Measurements from ENCODE around the gene DYNC1I1. TPM values are rescaled to one million over a fixed set of nuclear protein-coding genes. Genes with fewer than 3 reads are reported as not detected.
A peak's percentile ranks its signal among the peaks of the same experiment; 100 is the strongest.

Gene DYNC1I1
- total RNA-seq, 4 donors from 2014 or later, result 1.4 to 10.7 (median 3.4) TPM

GRCh38 chr7:95793658-95794057 lies 21.3 kb downstream of the DYNC1I1 start:
- Histone ChIP-seq H3K4me3 (no peak overlapping the region), H3K9me3 (no peaks in the 10 kb centered on the region), H3K27ac (no peak overlapping the region), H3K27me3 (no peaks in the 10 kb centered on the region), H3K4me1 (no peaks in the 10 kb centered on the region), H3K36me3 (no peaks in the 10 kb centered on the region)
- TF ChIP-seq POLR2A (IDR thresholded peaks at IDR 0.05) (no peak), CTCF (IDR thresholded peaks at IDR 0.05) (no peak)
- DNase-seq, result no peak

GRCh38 chr7:95794917-95795515 lies 22.7 kb downstream of the DYNC1I1 start:
- Histone ChIP-seq H3K4me3 (no peak overlapping the region), H3K27me3 (no peaks in the 10 kb centered on the region), H3K36me3 (no peaks in the 10 kb centered on the region), H3K4me1 (no peaks in the 10 kb centered on the region), H3K27ac (no peak overlapping the region), H3K9me3 (no peaks in the 10 kb centered on the region)
- TF ChIP-seq CTCF (IDR thresholded peaks at IDR 0.05), result peak in 4 of 6 experiments; percentile 20 to 45 (median 39)
- TF ChIP-seq POLR2A (IDR thresholded peaks at IDR 0.05), result no peak
- no peak for DNase-seq

GRCh38 chr7:95796617-95797016 lies 24.3 kb downstream of the DYNC1I1 start:
- TF ChIP-seq POLR2A (IDR thresholded peaks at IDR 0.05) (no peak), CTCF (IDR thresholded peaks at IDR 0.05) (no peak)
- DNase-seq, result no peak
- no peaks in the 10 kb centered on the region for H3K27me3 ChIP-seq
- H3K36me3 ChIP-seq, result no peaks in the 10 kb centered on the region
- no peak overlapping the region for H3K4me3 ChIP-seq
- no peak overlapping the region for H3K27ac ChIP-seq
- no peaks in the 10 kb centered on the region for H3K9me3 ChIP-seq
- no peaks in the 10 kb centered on the region for H3K4me1 ChIP-seq

GRCh38 chr7:95798401-95798930 lies 26.1 kb downstream of the DYNC1I1 start:
- H3K36me3 ChIP-seq, result no peaks in the 10 kb centered on the region
- TF ChIP-seq POLR2A (IDR thresholded peaks at IDR 0.05) (no peak), CTCF (IDR thresholded peaks at IDR 0.05) (no peak)
- H3K4me1 ChIP-seq, result no peaks in the 10 kb centered on the region
- DNase-seq, result no peak
- H3K4me3 ChIP-seq, result no peak overlapping the region
- H3K9me3 ChIP-seq, result no peaks in the 10 kb centered on the region
- H3K27ac ChIP-seq, result no peak overlapping the region
- no peaks in the 10 kb centered on the region for H3K27me3 ChIP-seq

GRCh38 chr7:95800787-95801186 lies 28.4 kb downstream of the DYNC1I1 start:
- no peak for DNase-seq
- H3K4me1 ChIP-seq, result no peaks in the 10 kb centered on the region
- TF ChIP-seq POLR2A (IDR thresholded peaks at IDR 0.05) (no peak), CTCF (IDR thresholded peaks at IDR 0.05) (no peak)
- H3K27ac ChIP-seq, result no peak overlapping the region
- H3K9me3 ChIP-seq, result no peaks in the 10 kb centered on the region
- H3K27me3 ChIP-seq, result no peaks in the 10 kb centered on the region
- H3K4me3 ChIP-seq, result no peak overlapping the region
- H3K36me3 ChIP-seq, result no peaks in the 10 kb centered on the region
